Right lobe of liver (tissue), 6 donors: ENCODE measurements around the gene TM9SF4. TPM values are rescaled to one million over a fixed set of nuclear protein-coding genes. Genes with fewer than 3 reads are reported as not detected.

Experiments
- ATAC-seq, 4 donors: fragments of 200-7000 bp; cut with Tn5 transposase; one replicate each; pipeline ENCODE4 v1.9.1; 2020; ENCODE audit warnings: mild to moderate bottlenecking in 4 of 4, moderate library complexity in 4 of 4
- DNase-seq, 3 donors: peaks; one replicate each; pipeline ENCODE4 v3.0.0-alpha.2; 2020
- H3K27ac ChIP-seq, 3 donors: fragments of 200-600 bp; one replicate each; pipeline ENCODE4 v1.8.0; 2022
- H3K27me3 ChIP-seq, 2 donors: fragments of 200-600 bp; one replicate each; pipeline ENCODE4 v1.8.0; 2022
- H3K36me3 ChIP-seq, 4 donors: fragments of 200-600 bp; sonication (generic) in 1 of 4; one replicate each; pipeline versions ENCODE4 v1.5.1 to v1.8.0; 2017 to 2022; ENCODE audit warnings: control low read depth in 1 of 4
- H3K4me1 ChIP-seq, 4 donors: fragments of 200-600 bp; sonication (generic) in 1 of 4; one replicate each; pipeline versions ENCODE4 v1.5.1 to v1.8.0; 2017 to 2022; ENCODE audit warnings: control low read depth in 1 of 4
- H3K4me3 ChIP-seq, 3 donors: fragments of 200-600 bp; one replicate each; pipeline ENCODE4 v1.8.0; 2022
- H3K9me3 ChIP-seq, 4 donors: fragments of 200-600 bp; sonication (generic) in 1 of 4; one replicate each; pipeline versions ENCODE4 v1.5.1 to v1.8.0; 2017 to 2022; ENCODE audit warnings: control low read depth in 1 of 4
- CTCF ChIP-seq, 4 donors: fragments of 200-600 bp in 3 of 4; fragments of 450-650 bp in 1 of 4; IDR thresholded peaks; one replicate each; pipeline versions ENCODE4 v1.5.1 to v1.8.0; 2016 to 2022; ENCODE audit warnings: antibody characterized with exemption in 4 of 4, mild to moderate bottlenecking in 2 of 4
- POLR2A ChIP-seq: fragments of 450-650 bp; IDR thresholded peaks from one replicate; pipeline ENCODE4 v1.6.1; 2017; ENCODE audit warnings: antibody characterized with exemption, mild to moderate bottlenecking
- WGBS: methylation state at CpG from one replicate; pipeline ENCODE4 v1.1.6; 2018; ENCODE audit warnings: low coverage, low lambda C conversion rate; ENCODE audit not compliant: insufficient coverage; ENCODE audit errors: missing lambda C conversion rate; 5-methylcytosine and 5-hydroxymethylcytosine counted together
- intact Hi-C, 2 donors: fragments of 100-400 bp; cut with DNase I; formaldehyde crosslinking; loops; one replicate each; pipeline versions ENCODE4 v1.11.2 to v1.14.1; 2022
- long read RNA-seq: library from polyadenylated mRNA; unstranded; transcript quantifications from one replicate; pipeline ENCODE4 v2.0.0, GENCODE V29; 2019
- total RNA-seq, 6 experiments: library from RNA; depleted of rRNA in 2 of 6; stranded (reverse); fragments of >200 nt in 2 of 6; fragmentation: NEBNext Ultra II Directional in 3 of 6; extraction: Animal tissue kit (Norgen Biotek cat#: 25700) in 3 of 6; gene quantifications; one replicate each; pipeline versions ENCODE4 v1.1.0 to v1.2.4, GENCODE V29; 2016 to 2023
- donor health status: DM: no; HTN: yes; CAD: no.
- donor health status: DM: no; HTN: no; CAD: no.
- donor health status: DM: no; HTN: no; CAD: no.
- donor health status: DM: no; HTN: yes; CAD: no.
- donor health status: DM: no; HTN: yes; CAD: no.

TM9SF4 gene
- 10 to 100 TPM; 26.9 to 33.9 (median 30.5) TPM for total RNA-seq
- long read RNA-seq, partial matches to known transcripts: 0 of 1 reads
- long read RNA-seq, other reads (novel, unspliced or antisense): 1 of 1 reads

GRCh38 chr20:32109392-32110172 is at the start of gene TM9SF4:
TSS of gene TM9SF4 (plus strand) at chr20:32109714. CDS start at chr20:32109741, 27 bp downstream.
- DNase-seq (peak; percentile 89 to 91 (median 90)), ATAC-seq (peak; percentile 87 to 94 (median 93))
- WGBS: under 1% methylated on average over 31 of the region's 38 CpGs
- H3K4me3 ChIP-seq: peak within 1 kb of the TSS; percentile 76 to 99 (median 93)
- intact Hi-C loops: no loop called here
- no peak for TF ChIP-seq CTCF (IDR thresholded peaks at IDR 0.05)
- peak; percentile 66 for TF ChIP-seq POLR2A
- peaks cover 0 to 31% (median 9%) of the 10 kb centered on the region in 4 donors for H3K4me1 ChIP-seq
- H3K36me3 ChIP-seq: no peaks in the 10 kb centered on the region
- H3K27me3 ChIP-seq: no peaks in the 10 kb centered on the region
- H3K27ac ChIP-seq: peak within 1 kb of the TSS; percentile 96 to 99 (median 98)
- H3K9me3 ChIP-seq: no peaks in the 10 kb centered on the region

GRCh38 chr20:32062776-32063170 is 46.7 kb upstream of the TM9SF4 start:
- DNase-seq (peak; percentile 57 to 80 (median 62)), ATAC-seq (peak; percentile 66 to 79 (median 76))
- Histone ChIP-seq H3K27me3 (no peaks in the 10 kb centered on the region), H3K27ac (peak overlapping the region in 2 of 3 donors; percentile 28 to 33), H3K4me3 (no peak overlapping the region), H3K4me1 (no peaks in the 10 kb centered on the region), H3K9me3 (no peaks in the 10 kb centered on the region), H3K36me3 (no peaks in the 10 kb centered on the region)
- WGBS: 40% methylated on average over 1 of the region's 4 CpGs
- no peak for TF ChIP-seq CTCF (IDR thresholded peaks at IDR 0.05)
- intact Hi-C loops: no loop called here

- TF ChIP-seq CTCF (IDR thresholded peaks at IDR 0.05) (no peak), POLR2A (no peak)
- Histone ChIP-seq H3K36me3 (no peaks in the 10 kb centered on the region), H3K4me3 (no peak overlapping the region), H3K27ac (peak overlapping the region in 2 of 3 donors; percentile 28 to 33), H3K27me3 (no peaks in the 10 kb centered on the region), H3K4me1 (no peaks in the 10 kb centered on the region), H3K9me3 (no peaks in the 10 kb centered on the region)
- DNase-seq (no peak), ATAC-seq (peak in 3 of 4 donors; percentile 29 to 46 (median 30))
- WGBS: 31% methylated on average over 2 of the region's 4 CpGs
- intact Hi-C loops: no loop called here
Measured at GRCh38 chr20:32063695-32064094, 45.8 kb upstream of the TM9SF4 start.

GRCh38 chr20:32064667-32065066 is 44.8 kb upstream of the TM9SF4 start:
- Histone ChIP-seq H3K4me3 (no peak overlapping the region), H3K9me3 (no peaks in the 10 kb centered on the region), H3K4me1 (no peaks in the 10 kb centered on the region), H3K36me3 (no peaks in the 10 kb centered on the region), H3K27me3 (no peaks in the 10 kb centered on the region), H3K27ac (no peak overlapping the region)
- no peak for TF ChIP-seq CTCF (IDR thresholded peaks at IDR 0.05)
- no peak for TF ChIP-seq POLR2A
- intact Hi-C loops: no loop called here
- DNase-seq (no peak), ATAC-seq (peak; percentile 20 to 41 (median 30))
- WGBS: 76% methylated on average over 3 of the region's 7 CpGs
